Stimulated activated effector memory CD8-positive, alpha-beta T cell treated with anti-CD3 and anti-CD28 coated beads, Interleukin-12 subunit alpha, Interleukin-12 subunit beta, amount 100 ng/mL, for 72 hours (primary cell): ENCODE data around the gene ZW10.
"Not testable (repeated sequence)": the region's sequence is repeated elsewhere in the genome, so short reads cannot be mapped to it uniquely, and the experiment has no call there.

Source experiments
- ATAC-seq: fragments of 150-1000 bp; cut with Tn5 transposase; 2 replicates; pipeline ENCODE4 v1.10.0; 2021
- DNase-seq, 2 donors: peaks; one replicate each; pipeline ENCODE4 v3.0.0; 2021 to 2022; ENCODE audit warnings: low spot score in 2 of 2
- H3K27ac Mint-ChIP-seq: one replicate; pipeline ENCODE4 v1.8.0; 2022; ENCODE audit warnings: mild to moderate bottlenecking, mixed read lengths
- H3K36me3 Mint-ChIP-seq: one replicate; pipeline ENCODE4 v1.8.0; 2022; ENCODE audit warnings: mild to moderate bottlenecking, mixed read lengths
- H3K4me1 Mint-ChIP-seq: one replicate; pipeline ENCODE4 v1.8.0; 2022; ENCODE audit warnings: mixed read lengths
- H3K4me3 Mint-ChIP-seq: one replicate; pipeline ENCODE4 v1.8.0; 2022; ENCODE audit warnings: mild to moderate bottlenecking, mixed read lengths
- H3K9me3 Mint-ChIP-seq: one replicate; pipeline ENCODE4 v1.8.0; 2022; ENCODE audit warnings: mixed read lengths

The ZW10 gene

GRCh38 chr11:113778111-113778910 is 4.8 kb upstream of the ZW10 start:
- H3K4me3 Mint-ChIP-seq: no peak overlapping the region
- ATAC-seq (no peak), DNase-seq (no peak)
- H3K36me3 Mint-ChIP-seq: peaks cover 5% of the 10 kb centered on the region
- H3K9me3 Mint-ChIP-seq: no peaks in the 10 kb centered on the region
- no peak overlapping the region for H3K27ac Mint-ChIP-seq
- H3K4me1 Mint-ChIP-seq: peaks cover 10% of the 10 kb centered on the region

DNA sequence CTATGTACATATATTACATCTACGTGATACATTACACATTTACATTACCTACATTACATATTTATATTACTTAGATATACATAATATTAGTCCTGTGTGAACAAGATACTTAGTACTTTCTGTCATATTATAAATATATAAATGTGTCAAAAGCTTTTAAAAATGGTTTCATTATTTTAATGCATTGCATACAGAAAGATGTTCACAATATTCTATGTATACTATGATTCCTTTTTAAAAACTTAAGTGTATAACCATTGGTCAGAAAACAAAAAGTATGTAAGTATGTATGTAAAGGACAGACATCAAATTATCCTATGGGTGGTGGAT is 647 bp upstream of the ZW10 start:
- peak overlapping the region; percentile 98 for H3K27ac Mint-ChIP-seq
- peaks cover 29% of the 10 kb centered on the region for H3K36me3 Mint-ChIP-seq
- H3K4me1 Mint-ChIP-seq: peaks cover 25% of the 10 kb centered on the region
- no peaks in the 10 kb centered on the region for H3K9me3 Mint-ChIP-seq
- DNase-seq (no peak), ATAC-seq (no peak)
- H3K4me3 Mint-ChIP-seq: peak overlapping the region; percentile 100

GRCh38 chr11:113773092-113773415 is 438 bp downstream of the ZW10 start:
- Mint-ChIP-seq H3K4me3 (peak overlapping the region; percentile 100), H3K4me1 (peaks cover 28% of the 10 kb centered on the region), H3K27ac (peak overlapping the region; percentile 98), H3K9me3 (no peaks in the 10 kb centered on the region), H3K36me3 (peaks cover 40% of the 10 kb centered on the region)
- DNase-seq: no peak
- ATAC-seq: no peak

DNA sequence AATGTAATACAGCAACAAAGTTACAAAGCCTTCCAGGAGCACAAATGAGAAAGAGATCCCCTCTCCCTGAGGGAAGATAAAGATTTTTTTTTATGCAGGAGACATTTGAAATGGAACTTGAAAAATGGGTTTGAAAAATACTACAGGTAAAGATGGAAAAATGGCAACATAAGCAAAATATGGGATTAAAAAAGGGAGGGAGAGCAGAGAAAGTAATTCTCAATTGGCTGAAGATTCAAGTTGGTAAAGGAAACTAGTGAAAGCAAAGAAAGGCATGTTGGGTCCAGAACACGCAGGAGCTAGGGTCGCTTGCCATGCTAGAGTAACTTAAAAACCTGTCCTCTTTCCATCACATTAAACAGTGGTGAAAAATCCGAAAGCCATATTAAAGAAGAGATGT is 1.5 kb downstream of the ZW10 start:
- no peaks in the 10 kb centered on the region for H3K9me3 Mint-ChIP-seq
- H3K27ac Mint-ChIP-seq: peak overlapping the region; percentile 98
- DNase-seq (no peak), ATAC-seq (no peak)
- peaks cover 38% of the 10 kb centered on the region for H3K4me1 Mint-ChIP-seq
- H3K4me3 Mint-ChIP-seq: peak overlapping the region; percentile 100
- H3K36me3 Mint-ChIP-seq: peaks cover 51% of the 10 kb centered on the region

DNA sequence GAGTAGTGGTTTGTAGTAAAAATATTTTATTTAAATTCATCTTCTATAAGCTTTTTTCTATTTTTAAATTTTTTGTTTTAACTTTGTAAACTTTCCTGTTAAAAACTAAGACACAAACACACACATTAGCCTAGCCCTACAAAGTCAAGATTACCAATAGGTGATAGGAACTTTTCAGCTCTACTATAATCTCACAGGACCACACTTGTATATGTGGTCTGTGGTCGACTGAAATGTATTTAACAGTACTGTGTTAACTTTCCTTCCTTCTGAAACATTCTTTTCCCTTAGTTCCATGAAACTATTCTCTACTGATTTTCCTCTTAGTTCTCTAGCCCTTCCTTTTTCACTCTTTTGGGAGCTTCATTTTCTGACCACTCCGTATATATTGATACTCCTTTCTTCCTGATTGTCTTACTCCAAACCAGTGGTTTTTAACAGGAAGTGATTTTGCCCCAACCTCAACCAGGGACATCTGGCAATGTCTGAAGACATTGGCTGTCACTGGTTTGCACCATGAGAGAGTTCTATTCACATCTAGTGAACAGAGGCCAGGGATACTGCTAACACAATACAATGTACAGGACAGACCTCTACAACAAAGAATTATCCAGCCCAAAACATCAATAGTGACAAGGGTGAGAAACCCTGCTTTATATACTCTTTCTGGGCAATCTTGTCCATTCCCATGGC is 8.8 kb downstream of the ZW10 start:
- DNase-seq: no peak
- Mint-ChIP-seq H3K4me1 (peaks cover 35% of the 10 kb centered on the region), H3K4me3 (no peak overlapping the region), H3K27ac (no peak overlapping the region), H3K36me3 (peaks cover 83% of the 10 kb centered on the region), H3K9me3 (no peaks in the 10 kb centered on the region)
- ATAC-seq: no peak

DNA sequence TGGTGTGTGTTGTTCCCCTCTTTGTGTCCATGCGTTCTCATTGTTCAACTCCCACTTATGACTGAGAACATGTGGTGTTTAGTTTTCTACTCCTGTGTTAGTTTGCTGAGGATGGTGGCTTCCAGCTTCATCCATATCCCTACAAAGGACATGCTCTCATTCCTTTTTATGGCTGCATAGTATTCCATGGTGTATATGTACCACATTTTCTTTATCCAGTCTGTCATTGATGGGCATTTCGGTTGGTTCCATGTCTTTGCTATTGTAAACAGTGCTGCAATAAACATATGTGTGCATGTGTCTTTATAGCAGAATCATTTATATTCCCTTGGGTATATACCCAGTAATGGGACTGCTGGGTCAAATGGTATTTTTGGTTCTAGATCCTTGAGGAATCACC is 10.5 kb downstream of the ZW10 start:
- not testable (repeated sequence) for DNase-seq, H3K9me3 Mint-ChIP-seq, ATAC-seq, H3K4me3 Mint-ChIP-seq, H3K27ac Mint-ChIP-seq
- peaks cover 83% of the 10 kb centered on the region for H3K36me3 Mint-ChIP-seq
- peaks cover 33% of the 10 kb centered on the region for H3K4me1 Mint-ChIP-seq

DNA sequence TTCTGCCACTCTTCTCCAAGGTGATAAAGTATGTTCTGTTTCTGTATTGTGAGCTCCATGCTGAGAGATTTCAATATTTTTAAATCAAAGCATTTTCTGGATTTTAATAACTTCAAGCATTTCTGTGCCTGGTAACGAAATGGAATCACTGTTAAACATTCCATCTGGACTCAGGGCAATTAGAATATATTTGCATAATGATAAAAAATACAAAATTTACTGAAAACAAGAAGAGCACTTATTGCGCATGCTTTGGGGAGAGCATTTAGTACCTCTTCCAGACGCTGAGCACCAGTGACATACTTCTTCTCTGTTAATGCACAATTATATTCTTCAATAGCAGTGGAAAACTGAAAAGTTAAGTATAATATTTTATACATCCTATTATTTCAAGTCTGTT is 13.3 kb downstream of the ZW10 start:
- Mint-ChIP-seq H3K9me3 (no peaks in the 10 kb centered on the region), H3K36me3 (peaks cover 87% of the 10 kb centered on the region), H3K4me3 (no peak overlapping the region), H3K4me1 (peaks cover 19% of the 10 kb centered on the region), H3K27ac (no peak overlapping the region)
- ATAC-seq (no peak), DNase-seq (no peak)

DNA sequence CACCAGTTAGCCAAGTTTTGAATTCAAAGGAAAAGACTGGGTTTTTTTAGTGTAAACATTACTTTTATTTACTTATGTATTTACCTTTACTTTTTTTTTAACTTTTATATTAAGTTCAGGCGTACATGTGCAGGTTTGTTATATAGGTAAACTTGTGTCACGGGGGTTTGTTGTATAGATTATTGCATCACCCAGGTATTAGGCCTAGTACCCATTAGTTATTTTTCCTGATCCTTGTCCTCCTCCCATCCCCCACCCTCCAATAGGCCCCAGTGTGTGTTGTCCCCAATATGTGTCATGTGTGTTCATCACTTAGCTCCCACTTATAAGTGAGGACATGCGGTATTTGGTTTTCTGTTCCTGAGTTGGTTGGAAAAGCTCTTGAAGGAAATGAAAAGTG is 20.6 kb downstream of the ZW10 start:
- Mint-ChIP-seq H3K9me3 (no peaks in the 10 kb centered on the region), H3K4me1 (no peaks in the 10 kb centered on the region), H3K4me3 (no peak overlapping the region), H3K27ac (no peak overlapping the region), H3K36me3 (peaks cover 61% of the 10 kb centered on the region)
- ATAC-seq: no peak
- no peak for DNase-seq

GRCh38 chr11:113736323-113736722 is 37.2 kb downstream of the ZW10 start:
- H3K27ac Mint-ChIP-seq: no peak overlapping the region
- H3K4me1 Mint-ChIP-seq: no peaks in the 10 kb centered on the region
- H3K36me3 Mint-ChIP-seq: peaks cover 97% of the 10 kb centered on the region
- ATAC-seq: peak; percentile 88
- H3K9me3 Mint-ChIP-seq: no peaks in the 10 kb centered on the region
- DNase-seq: no peak
- H3K4me3 Mint-ChIP-seq: no peak overlapping the region

- no peak overlapping the region for H3K27ac Mint-ChIP-seq
- H3K4me3 Mint-ChIP-seq: no peak overlapping the region
- H3K36me3 Mint-ChIP-seq: peaks cover 54% of the 10 kb centered on the region
- no peaks in the 10 kb centered on the region for H3K9me3 Mint-ChIP-seq
- no peak for ATAC-seq
- DNase-seq: no peak
- H3K4me1 Mint-ChIP-seq: no peaks in the 10 kb centered on the region
These were observed 41.4 kb downstream of the ZW10 start for GRCh38 chr11:113732092-113732491.

DNA sequence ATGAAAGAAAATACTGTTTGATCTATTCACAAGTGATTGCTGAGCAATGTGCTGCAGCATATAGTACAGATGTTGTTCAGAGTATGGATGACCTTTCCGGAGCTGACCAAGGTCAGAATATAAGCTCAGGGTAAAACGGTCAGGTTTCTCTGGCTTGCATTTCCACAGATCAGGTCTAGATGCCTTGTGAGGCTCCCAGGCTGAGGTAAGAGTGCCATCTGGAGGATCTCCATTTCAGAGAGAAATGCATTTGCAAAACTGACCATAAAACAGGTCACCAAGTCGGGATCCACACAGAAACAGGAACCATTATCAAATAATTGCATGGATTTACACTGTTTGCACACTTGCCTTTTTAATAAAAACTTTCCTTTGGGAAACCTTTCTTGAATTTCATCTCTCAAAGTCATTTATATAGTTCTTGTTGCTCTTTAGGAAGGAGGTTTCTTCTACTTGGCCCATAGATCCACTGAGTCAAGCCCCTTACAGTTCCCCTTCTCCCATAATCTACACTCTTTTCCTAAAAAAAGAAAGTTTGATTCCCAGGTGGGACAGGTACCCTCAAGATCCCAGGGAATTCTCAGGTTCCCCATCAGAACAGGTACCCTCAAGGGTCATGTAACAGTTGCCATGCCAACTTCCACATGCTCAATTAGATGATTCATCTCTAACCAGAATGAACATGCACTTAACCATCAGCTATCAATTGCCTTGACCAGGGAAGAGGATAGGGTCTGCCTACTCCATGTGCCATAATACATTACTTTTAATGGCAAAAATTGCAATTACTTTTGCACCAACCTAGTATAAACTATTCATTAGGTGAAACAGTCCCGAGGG is 42.4 kb downstream of the ZW10 start:
- no peaks in the 10 kb centered on the region for H3K9me3 Mint-ChIP-seq
- no peak for DNase-seq
- no peak overlapping the region for H3K4me3 Mint-ChIP-seq
- H3K27ac Mint-ChIP-seq: no peak overlapping the region
- peak; percentile 37 for ATAC-seq
- peaks cover 44% of the 10 kb centered on the region for H3K36me3 Mint-ChIP-seq
- no peaks in the 10 kb centered on the region for H3K4me1 Mint-ChIP-seq

DNA sequence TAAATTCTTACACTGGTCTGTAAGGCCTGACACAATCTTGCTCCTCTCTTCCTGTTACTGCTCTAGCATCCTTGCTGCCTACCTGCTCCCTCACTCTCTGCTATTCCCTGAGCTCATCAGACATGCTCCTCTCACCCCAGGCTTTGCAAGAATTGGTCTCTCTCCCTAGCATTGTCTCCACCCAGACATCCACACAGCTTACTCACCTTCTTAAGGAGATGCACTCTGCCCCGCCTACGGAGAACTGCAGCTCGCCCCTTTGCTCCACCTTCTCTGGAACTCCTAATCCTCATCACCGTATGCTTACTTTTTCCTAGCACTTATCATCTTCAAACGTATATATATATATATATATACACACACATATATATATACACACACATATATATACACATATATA is 44.0 kb downstream of the ZW10 start:
- Mint-ChIP-seq H3K36me3 (peaks cover 28% of the 10 kb centered on the region), H3K27ac (no peak overlapping the region), H3K9me3 (no peaks in the 10 kb centered on the region), H3K4me3 (no peak overlapping the region), H3K4me1 (no peaks in the 10 kb centered on the region)
- no peak for DNase-seq
- ATAC-seq: no peak

DNA sequence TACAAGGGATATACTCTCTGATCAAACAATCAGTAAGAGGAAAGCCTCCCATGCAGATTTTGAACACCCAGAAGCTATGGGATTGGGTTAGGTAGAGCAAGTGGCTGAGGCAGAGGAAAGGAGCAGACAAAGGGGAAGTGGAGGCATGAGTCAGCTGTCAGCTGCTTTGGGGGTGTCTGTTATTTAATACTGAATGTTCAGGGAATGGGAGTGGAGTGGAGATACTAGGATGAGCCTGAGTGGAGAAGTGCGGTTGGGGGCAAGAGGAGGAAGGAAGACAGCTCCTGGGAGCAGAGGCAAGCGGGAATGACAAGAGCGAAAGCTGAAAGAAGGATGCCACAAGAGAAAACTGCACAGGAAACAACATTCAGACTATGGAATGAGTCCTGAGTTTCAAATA is 44.7 kb downstream of the ZW10 start:
- ATAC-seq: no peak
- no peak overlapping the region for H3K27ac Mint-ChIP-seq
- no peaks in the 10 kb centered on the region for H3K4me1 Mint-ChIP-seq

DNA sequence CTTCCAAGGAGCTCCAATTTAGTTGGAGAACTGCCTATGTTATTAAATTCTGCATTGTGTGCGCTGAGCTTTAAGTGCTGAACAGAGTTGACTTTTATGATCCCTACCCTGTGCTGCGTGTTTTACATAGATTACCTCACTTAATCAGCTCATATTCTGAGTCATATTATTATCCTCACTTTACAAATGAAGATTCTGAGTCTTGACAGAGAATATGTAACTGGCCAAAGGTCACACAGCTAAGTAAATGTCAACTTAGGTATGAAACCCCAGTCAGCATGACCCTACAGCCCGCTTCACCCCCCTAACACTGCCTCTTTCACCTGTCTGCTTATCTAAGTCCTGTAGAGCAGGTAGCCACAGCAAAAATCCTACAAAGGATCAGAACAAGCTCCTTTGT is 47.6 kb downstream of the ZW10 start:
- ATAC-seq (no peak), DNase-seq (no peak)
- no peaks in the 10 kb centered on the region for H3K9me3 Mint-ChIP-seq
- no peaks in the 10 kb centered on the region for H3K36me3 Mint-ChIP-seq
- no peak overlapping the region for H3K4me3 Mint-ChIP-seq
- no peaks in the 10 kb centered on the region for H3K4me1 Mint-ChIP-seq
- no peak overlapping the region for H3K27ac Mint-ChIP-seq

More for the DNA sequence above, 44.7 kb downstream of the ZW10 start:
- Mint-ChIP-seq H3K4me3 (no peak overlapping the region), H3K9me3 (no peaks in the 10 kb centered on the region), H3K36me3 (peaks cover 21% of the 10 kb centered on the region)
- DNase-seq: no peak

DNA sequence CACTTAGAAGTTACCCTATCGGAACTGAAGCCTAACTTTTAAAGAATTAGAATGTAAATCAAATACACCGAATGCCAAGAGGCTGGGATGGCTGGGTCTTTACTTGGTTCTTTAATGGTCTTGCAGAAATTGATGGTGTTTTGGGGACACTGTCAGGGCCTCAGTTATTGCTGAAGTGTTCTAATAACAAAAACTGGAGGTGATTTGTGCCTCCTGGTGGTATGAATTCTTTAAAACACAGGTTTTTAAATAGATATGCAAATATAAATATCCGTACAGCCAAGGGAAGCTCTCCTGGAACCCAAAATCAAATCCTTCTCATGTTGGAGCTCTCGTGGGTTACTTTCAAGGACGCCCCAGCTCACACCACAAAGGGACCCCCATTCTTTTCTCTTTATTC is 48.1 kb downstream of the ZW10 start:
- Mint-ChIP-seq H3K9me3 (no peaks in the 10 kb centered on the region), H3K27ac (no peak overlapping the region), H3K36me3 (no peaks in the 10 kb centered on the region), H3K4me1 (no peaks in the 10 kb centered on the region), H3K4me3 (no peak overlapping the region)
- ATAC-seq (no peak), DNase-seq (no peak)

- ATAC-seq: no peak
- H3K27ac Mint-ChIP-seq: no peak overlapping the region
- H3K9me3 Mint-ChIP-seq: no peaks in the 10 kb centered on the region
- no peak overlapping the region for H3K4me3 Mint-ChIP-seq
- no peaks in the 10 kb centered on the region for H3K36me3 Mint-ChIP-seq
- DNase-seq: no peak
- H3K4me1 Mint-ChIP-seq: no peaks in the 10 kb centered on the region
These were observed 48.7 kb downstream of the ZW10 start for GRCh38 chr11:113724778-113725177.
